ENCODE measurements around the gene TBL1X. TPM values are rescaled to one million over a fixed set of nuclear protein-coding genes. Genes with fewer than 3 reads are reported as not detected.

The TBL1X gene
- total RNA-seq, 5 donors from 2014 or later (not counting 1 experiment from before 2014, with no cell fraction given) = 21.0 to 50.8 (median 40.5) TPM

- H3K27ac ChIP-seq (ENCODE audit: low read length) = no peak overlapping the region
- DNase-seq = no peak
- no peak overlapping the region for H3K27ac Mint-ChIP-seq
- H3K4me1 Mint-ChIP-seq = peaks cover 36 to 58% (median 54%) of the 10 kb centered on the region in 3 donors
- ChIA-PET CTCF (no interaction called here), POLR2A (no interaction called here)
- no peaks in the 10 kb centered on the region for H3K9me3 ChIP-seq
- H3K27me3 Mint-ChIP-seq = no peaks in the 10 kb centered on the region
- no peaks in the 10 kb centered on the region for H3K27me3 ChIP-seq (replicated peaks in 1 of 2; ENCODE audit: control insufficient read depth in 2 of 2, extremely low read depth in 1 of 2, insufficient read depth in 2 of 2, low read length in 1 of 2)
- WGBS (ENCODE audit: insufficient coverage) = 100% methylated on average over 2 of the region's 8 CpGs
- H3K36me3 Mint-ChIP-seq = peaks cover 8% of the 10 kb centered on the region
- H3K4me3 Mint-ChIP-seq = no peak overlapping the region
- no peak for ATAC-seq (replicated peaks in 1 of 4)
- H3K4me3 ChIP-seq (ENCODE audit: control insufficient read depth in 1 of 2, extremely low read depth in 1 of 2, low read length in 1 of 2) = no peak overlapping the region
- no peaks in the 10 kb centered on the region for H3K9me3 Mint-ChIP-seq
- H3K36me3 ChIP-seq (ENCODE audit: control insufficient read depth in 2 of 2, extremely low read depth in 1 of 2, insufficient read depth in 1 of 2, low read length in 1 of 2) = no peaks in the 10 kb centered on the region
- peaks cover 7 to 12% of the 10 kb centered on the region in 2 experiments for H3K4me1 ChIP-seq (ENCODE audit: control insufficient read depth in 1 of 2, extremely low read depth in 1 of 2, insufficient read depth in 2 of 2, low read length in 2 of 2)
Observed at GRCh38 chrX:9519546-9520216, 54.8 kb downstream of the TBL1X start.

- ChIA-PET CTCF (no interaction called here), POLR2A (no interaction called here)
- Mint-ChIP-seq H3K9me3 (no peaks in the 10 kb centered on the region), H3K27me3 (no peaks in the 10 kb centered on the region), H3K4me1 (peaks cover 36 to 58% (median 54%) of the 10 kb centered on the region in 3 donors), H3K4me3 (no peak overlapping the region), H3K27ac (no peak overlapping the region), H3K36me3 (peaks cover 6% of the 10 kb centered on the region)
- Histone ChIP-seq H3K36me3 (ENCODE audit: control insufficient read depth in 2 of 2, extremely low read depth in 1 of 2, insufficient read depth in 1 of 2, low read length in 1 of 2) (no peaks in the 10 kb centered on the region), H3K4me3 (ENCODE audit: control insufficient read depth in 1 of 2, extremely low read depth in 1 of 2, low read length in 1 of 2) (no peak overlapping the region), H3K4me1 (ENCODE audit: control insufficient read depth in 1 of 2, extremely low read depth in 1 of 2, insufficient read depth in 2 of 2, low read length in 2 of 2) (peaks cover 4 to 9% of the 10 kb centered on the region in 2 experiments), H3K9me3 (no peaks in the 10 kb centered on the region), H3K27me3 (replicated peaks in 1 of 2; ENCODE audit: control insufficient read depth in 2 of 2, extremely low read depth in 1 of 2, insufficient read depth in 2 of 2, low read length in 1 of 2) (no peaks in the 10 kb centered on the region), H3K27ac (ENCODE audit: low read length) (no peak overlapping the region)
- WGBS (ENCODE audit: insufficient coverage) = 100% methylated on average over 2 of the region's 6 CpGs
- DNase-seq = no peak
- no peak for ATAC-seq (replicated peaks in 1 of 4)
Observed at GRCh38 chrX:9520217-9520590, 55.3 kb downstream of the TBL1X start.

- Histone ChIP-seq H3K4me1 (ENCODE audit: control insufficient read depth in 1 of 2, extremely low read depth in 1 of 2, insufficient read depth in 2 of 2, low read length in 2 of 2) (peaks cover 2% of the 10 kb centered on the region in 2 experiments), H3K27me3 (replicated peaks in 1 of 2; ENCODE audit: control insufficient read depth in 2 of 2, extremely low read depth in 1 of 2, insufficient read depth in 2 of 2, low read length in 1 of 2) (no peaks in the 10 kb centered on the region), H3K9me3 (no peaks in the 10 kb centered on the region), H3K36me3 (ENCODE audit: control insufficient read depth in 2 of 2, extremely low read depth in 1 of 2, insufficient read depth in 1 of 2, low read length in 1 of 2) (no peaks in the 10 kb centered on the region), H3K27ac (ENCODE audit: low read length) (no peak overlapping the region), H3K4me3 (ENCODE audit: control insufficient read depth in 1 of 2, extremely low read depth in 1 of 2, low read length in 1 of 2) (no peak overlapping the region)
- Mint-ChIP-seq H3K27me3 (no peaks in the 10 kb centered on the region), H3K4me1 (peaks cover 30 to 55% (median 46%) of the 10 kb centered on the region in 3 donors), H3K27ac (no peak overlapping the region), H3K36me3 (peaks cover 5% of the 10 kb centered on the region), H3K4me3 (no peak overlapping the region), H3K9me3 (no peaks in the 10 kb centered on the region)
- CTCF ChIA-PET = interaction anchor here in 1 of 2 donors (0.6 kb wide), 1 partner anchor 34 kb away, joined by 5 read pairs; no protein-coding TSS in a partner anchor
- ATAC-seq (replicated peaks in 1 of 4) (no peak), DNase-seq (no peak)
- POLR2A ChIA-PET = interaction anchor here in 1 of 2 donors (0.6 kb wide), 1 partner anchor 626 kb away, joined by 3 read pairs; no protein-coding TSS in a partner anchor
- no CpG with 5 or more reads among the region's 7 CpGs for WGBS (ENCODE audit: insufficient coverage)
Observed at GRCh38 chrX:9522378-9523155, 57.7 kb downstream of the TBL1X start.

GRCh38 chrX:9525511-9526248, 60.8 kb downstream of the TBL1X start:
- Histone ChIP-seq H3K4me1 (ENCODE audit: control insufficient read depth in 1 of 2, extremely low read depth in 1 of 2, insufficient read depth in 2 of 2, low read length in 2 of 2) (peaks cover 5 to 12% of the 10 kb centered on the region in 2 experiments), H3K27ac (ENCODE audit: low read length) (no peak overlapping the region), H3K9me3 (no peaks in the 10 kb centered on the region), H3K4me3 (ENCODE audit: control insufficient read depth in 1 of 2, extremely low read depth in 1 of 2, low read length in 1 of 2) (no peak overlapping the region), H3K27me3 (replicated peaks in 1 of 2; ENCODE audit: control insufficient read depth in 2 of 2, extremely low read depth in 1 of 2, insufficient read depth in 2 of 2, low read length in 1 of 2) (no peaks in the 10 kb centered on the region), H3K36me3 (ENCODE audit: control insufficient read depth in 2 of 2, extremely low read depth in 1 of 2, insufficient read depth in 1 of 2, low read length in 1 of 2) (no peaks in the 10 kb centered on the region)
- no CpG with 5 or more reads among the region's 8 CpGs for WGBS (ENCODE audit: insufficient coverage)
- peaks cover 50 to 63% (median 55%) of the 10 kb centered on the region in 3 donors for H3K4me1 Mint-ChIP-seq
- H3K36me3 Mint-ChIP-seq = peaks cover 5% of the 10 kb centered on the region
- H3K4me3 Mint-ChIP-seq = peak overlapping the region in 2 of 3 donors; percentile 3 to 21
- DNase-seq = peak in 2 of 35 experiments; percentile 2 to 21
- H3K27ac Mint-ChIP-seq = peak overlapping the region; percentile 29 to 32
- no peaks in the 10 kb centered on the region for H3K27me3 Mint-ChIP-seq
- no peaks in the 10 kb centered on the region for H3K9me3 Mint-ChIP-seq
- ChIA-PET CTCF (no interaction called here), POLR2A (no interaction called here)
- ATAC-seq (replicated peaks in 1 of 4) = no peak

GRCh38 chrX:9526965-9527364, 62.1 kb downstream of the TBL1X start:
- no peak overlapping the region for H3K27ac Mint-ChIP-seq

GRCh38 chrX:9528498-9528897, 63.6 kb downstream of the TBL1X start:
- H3K4me1 Mint-ChIP-seq = peaks cover 51 to 56% (median 54%) of the 10 kb centered on the region in 3 donors
- CTCF ChIA-PET = no interaction called here
- H3K4me1 ChIP-seq (ENCODE audit: control insufficient read depth in 1 of 2, extremely low read depth in 1 of 2, insufficient read depth in 2 of 2, low read length in 2 of 2) = peaks cover 5 to 16% of the 10 kb centered on the region in 2 experiments

More at GRCh38 chrX:9526965-9527364, 62.1 kb downstream of the TBL1X start:
- 100% methylated on average over 1 of the region's 14 CpGs for WGBS (ENCODE audit: insufficient coverage)
- Mint-ChIP-seq H3K27me3 (no peaks in the 10 kb centered on the region), H3K4me1 (peaks cover 54 to 59% (median 55%) of the 10 kb centered on the region in 3 donors), H3K4me3 (no peak overlapping the region), H3K9me3 (no peaks in the 10 kb centered on the region), H3K36me3 (peaks cover 5% of the 10 kb centered on the region)
- Histone ChIP-seq H3K9me3 (no peaks in the 10 kb centered on the region), H3K27me3 (replicated peaks in 1 of 2; ENCODE audit: control insufficient read depth in 2 of 2, extremely low read depth in 1 of 2, insufficient read depth in 2 of 2, low read length in 1 of 2) (no peaks in the 10 kb centered on the region), H3K4me3 (ENCODE audit: control insufficient read depth in 1 of 2, extremely low read depth in 1 of 2, low read length in 1 of 2) (no peak overlapping the region), H3K36me3 (ENCODE audit: control insufficient read depth in 2 of 2, extremely low read depth in 1 of 2, insufficient read depth in 1 of 2, low read length in 1 of 2) (no peaks in the 10 kb centered on the region), H3K4me1 (ENCODE audit: control insufficient read depth in 1 of 2, extremely low read depth in 1 of 2, insufficient read depth in 2 of 2, low read length in 2 of 2) (peaks cover 5 to 16% of the 10 kb centered on the region in 2 experiments), H3K27ac (ENCODE audit: low read length) (no peak overlapping the region)
- ChIA-PET POLR2A (no interaction called here), CTCF (no interaction called here)
- ATAC-seq (replicated peaks in 1 of 4) (no peak), DNase-seq (no peak)

More at GRCh38 chrX:9528498-9528897, 63.6 kb downstream of the TBL1X start:
- Histone ChIP-seq H3K27ac (ENCODE audit: low read length) (no peak overlapping the region), H3K36me3 (ENCODE audit: control insufficient read depth in 2 of 2, extremely low read depth in 1 of 2, insufficient read depth in 1 of 2, low read length in 1 of 2) (no peaks in the 10 kb centered on the region), H3K4me3 (ENCODE audit: control insufficient read depth in 1 of 2, extremely low read depth in 1 of 2, low read length in 1 of 2) (no peak overlapping the region), H3K9me3 (no peaks in the 10 kb centered on the region), H3K27me3 (replicated peaks in 1 of 2; ENCODE audit: control insufficient read depth in 2 of 2, extremely low read depth in 1 of 2, insufficient read depth in 2 of 2, low read length in 1 of 2) (no peaks in the 10 kb centered on the region)
- Mint-ChIP-seq H3K27me3 (no peaks in the 10 kb centered on the region), H3K9me3 (no peaks in the 10 kb centered on the region), H3K36me3 (no peaks in the 10 kb centered on the region), H3K27ac (no peak overlapping the region), H3K4me3 (no peak overlapping the region)
- WGBS (ENCODE audit: insufficient coverage) = no CpG with 5 or more reads among the region's 7 CpGs
- ATAC-seq (replicated peaks in 1 of 4) = no peak
- POLR2A ChIA-PET = no interaction called here
- no peak for DNase-seq

All from T-cell (primary cell).